ENCODE results near the gene EZH2. TPM values are rescaled to one million over a fixed set of nuclear protein-coding genes. Genes with fewer than 3 reads are reported as not detected.

Gene EZH2
- total RNA-seq, 3 donors from 2014 or later (not counting 1 experiment from before 2014, with no cell fraction given) = 33.4 to 42.7 (median 35.8) TPM

GRCh38 chr7:148787571-148788295, 96.4 kb downstream of the EZH2 start:
- intact Hi-C loops (cut with micrococcal nuclease) = no loop called here
- H3K36me3 Mint-ChIP-seq = peaks cover 33% of the 10 kb centered on the region
- ATAC-seq = no peak
- no peaks in the 10 kb centered on the region for H3K9me3 Mint-ChIP-seq
- Histone ChIP-seq H3K9me3 (ENCODE audit: control insufficient read depth, insufficient read depth, low read length) (no peaks in the 10 kb centered on the region), H3K36me3 (ENCODE audit: control insufficient read depth, insufficient read depth, low read length) (peaks cover 81% of the 10 kb centered on the region), H3K4me3 (ENCODE audit: low read length) (no peak overlapping the region), H3K4me1 (ENCODE audit: control insufficient read depth, insufficient read depth, low read length) (no peaks in the 10 kb centered on the region), H3K27me3 (ENCODE audit: control insufficient read depth, insufficient read depth, low read length) (no peaks in the 10 kb centered on the region), H3K27ac (ENCODE audit: low read length) (no peak overlapping the region)
- peaks cover 0 to 6% of the 10 kb centered on the region in 2 donors for H3K4me1 Mint-ChIP-seq
- WGBS (ENCODE audit: insufficient coverage) = 96% methylated on average over 14 of the region's 14 CpGs
- no peak for TF ChIP-seq CTCF (IDR thresholded peaks at IDR 0.05)
- no peaks in the 10 kb centered on the region for H3K27me3 Mint-ChIP-seq (ENCODE audit: low read depth in 2 of 2)
- DNase-seq = no peak
- no peak overlapping the region for H3K27ac Mint-ChIP-seq
- H3K4me3 Mint-ChIP-seq = no peak overlapping the region

- Histone ChIP-seq H3K27ac (ENCODE audit: low read length) (no peak overlapping the region), H3K4me1 (ENCODE audit: control insufficient read depth, insufficient read depth, low read length) (no peaks in the 10 kb centered on the region), H3K9me3 (ENCODE audit: control insufficient read depth, insufficient read depth, low read length) (no peaks in the 10 kb centered on the region), H3K27me3 (ENCODE audit: control insufficient read depth, insufficient read depth, low read length) (no peaks in the 10 kb centered on the region), H3K4me3 (ENCODE audit: low read length) (no peak overlapping the region), H3K36me3 (ENCODE audit: control insufficient read depth, insufficient read depth, low read length) (peaks cover 65% of the 10 kb centered on the region)
- H3K4me3 Mint-ChIP-seq = no peak overlapping the region
- intact Hi-C loops (cut with micrococcal nuclease) = no loop called here
- WGBS (ENCODE audit: insufficient coverage) = 98% methylated on average over 14 of the region's 15 CpGs
- H3K27me3 Mint-ChIP-seq (ENCODE audit: low read depth in 2 of 2) = no peaks in the 10 kb centered on the region
- ATAC-seq (no peak), DNase-seq (no peak)
- H3K27ac Mint-ChIP-seq = peak overlapping the region in 1 of 2 donors; percentile 22
- no peaks in the 10 kb centered on the region for H3K9me3 Mint-ChIP-seq
- H3K36me3 Mint-ChIP-seq = peaks cover 16% of the 10 kb centered on the region
- peaks cover 0 to 10% of the 10 kb centered on the region in 2 donors for H3K4me1 Mint-ChIP-seq
- TF ChIP-seq CTCF (IDR thresholded peaks at IDR 0.05) = no peak
Measured at GRCh38 chr7:148783801-148784527, 100.1 kb downstream of the EZH2 start.

GRCh38 chr7:148782757-148783456, 101.2 kb downstream of the EZH2 start:
- Mint-ChIP-seq H3K36me3 (peaks cover 8% of the 10 kb centered on the region), H3K27me3 (ENCODE audit: low read depth in 2 of 2) (no peaks in the 10 kb centered on the region), H3K4me1 (peaks cover 0 to 10% of the 10 kb centered on the region in 2 donors), H3K9me3 (no peaks in the 10 kb centered on the region), H3K27ac (no peak overlapping the region), H3K4me3 (no peak overlapping the region)
- Histone ChIP-seq H3K9me3 (ENCODE audit: control insufficient read depth, insufficient read depth, low read length) (no peaks in the 10 kb centered on the region), H3K4me3 (ENCODE audit: low read length) (no peak overlapping the region), H3K4me1 (ENCODE audit: control insufficient read depth, insufficient read depth, low read length) (no peaks in the 10 kb centered on the region), H3K36me3 (ENCODE audit: control insufficient read depth, insufficient read depth, low read length) (peaks cover 54% of the 10 kb centered on the region), H3K27ac (ENCODE audit: low read length) (no peak overlapping the region), H3K27me3 (ENCODE audit: control insufficient read depth, insufficient read depth, low read length) (no peaks in the 10 kb centered on the region)
- WGBS (ENCODE audit: insufficient coverage) = 97% methylated on average over 44 of the region's 44 CpGs
- intact Hi-C loops (cut with micrococcal nuclease) = no loop called here
- no peak for TF ChIP-seq CTCF (IDR thresholded peaks at IDR 0.05)
- no peak for DNase-seq
- ATAC-seq = no peak
